Stimulated activated CD4-positive, alpha-beta T cell treated with anti-CD3 and anti-CD28 coated beads, TNF-alpha, amount 100 ng/mL, for 48 hours (primary cell): ENCODE results near the gene LYPD1.
"Not testable (repeated sequence)": the region's sequence is repeated elsewhere in the genome, so short reads cannot be mapped to it uniquely, and the experiment has no call there.

Source experiments
- DNase-seq, 3 donors: peaks; one replicate each; pipeline ENCODE4 v3.0.0-alpha.2; 2020; ENCODE audit warnings: low read depth in 3 of 3

Gene LYPD1

GRCh38 chr2:132669908-132670495 lies at the start of gene LYPD1:
Gene LYPD1 (minus strand): TSS chr2:132670205. CDS start chr2:132669932, 273 bp downstream.
- DNase-seq: no peak

GRCh38 chr2:132719480-132719879 lies 49.5 kb upstream of the LYPD1 start:
- DNase-seq: no peak

GRCh38 chr2:132716954-132717353 lies 46.9 kb upstream of the LYPD1 start:
- no peak for DNase-seq

- no peak for DNase-seq
Measured at GRCh38 chr2:132715386-132716351, 45.7 kb upstream of the LYPD1 start.

- no peak for DNase-seq
Measured at GRCh38 chr2:132703396-132703795, 33.4 kb upstream of the LYPD1 start.

GRCh38 chr2:132701810-132702209 lies 31.8 kb upstream of the LYPD1 start:
- no peak for DNase-seq

GRCh38 chr2:132699802-132700201 lies 29.8 kb upstream of the LYPD1 start:
- not testable (repeated sequence) for DNase-seq

- DNase-seq: not testable (repeated sequence)
Measured at GRCh38 chr2:132698347-132698746, 28.3 kb upstream of the LYPD1 start.

- no peak for DNase-seq
Measured at GRCh38 chr2:132697556-132698205, 27.7 kb upstream of the LYPD1 start.

- DNase-seq: no peak
Measured at GRCh38 chr2:132692816-132693215, 22.8 kb upstream of the LYPD1 start.

GRCh38 chr2:132691556-132691955 lies 21.6 kb upstream of the LYPD1 start:
- no peak for DNase-seq

- DNase-seq: no peak
Measured at GRCh38 chr2:132690664-132691303, 20.8 kb upstream of the LYPD1 start.

GRCh38 chr2:132681766-132682165 lies 11.8 kb upstream of the LYPD1 start:
- DNase-seq: no peak

- no peak for DNase-seq
Measured at GRCh38 chr2:132680544-132680943, 10.5 kb upstream of the LYPD1 start.

GRCh38 chr2:132678483-132678882 lies 8.5 kb upstream of the LYPD1 start:
- DNase-seq: no peak

GRCh38 chr2:132677661-132678060 lies 7.7 kb upstream of the LYPD1 start:
- no peak for DNase-seq

- DNase-seq: no peak
Measured at GRCh38 chr2:132676999-132677398, 7.0 kb upstream of the LYPD1 start.

- DNase-seq: no peak
Measured at GRCh38 chr2:132671151-132671835, 1.3 kb upstream of the LYPD1 start.

- DNase-seq: no peak
Measured at GRCh38 chr2:132670496-132671150, 618 bp upstream of the LYPD1 start.

- DNase-seq: no peak
Measured at GRCh38 chr2:132668987-132669907, 758 bp downstream of the LYPD1 start.
